Stimulated activated CD8-positive, alpha-beta memory T cell treated with anti-CD3 and anti-CD28 coated beads, Interleukin-15, amount 100 ng/mL, for 1 hour (primary cell): ENCODE measurements around the gene GNB1.
A peak's percentile ranks its signal among the peaks of the same experiment; 100 is the strongest.
"Not testable (repeated sequence)": the region's sequence is repeated elsewhere in the genome, so short reads cannot be mapped to it uniquely, and the experiment has no call there.

Source experiments
- DNase-seq: peaks from one replicate; pipeline ENCODE4 v3.0.0-alpha.2; 2020; ENCODE audit warnings: low read depth

Gene GNB1

GRCh38 chr1:1890506-1891348 lies at the start of gene GNB1:
GNB1 (minus strand) TSS chr1:1891087; CDS start chr1:1825453, 65,634 bp downstream.
- peak; percentile 66 for DNase-seq

- no peak for DNase-seq
Measured at GRCh38 chr1:1940123-1940425, 49.2 kb upstream of the GNB1 start.

- no peak for DNase-seq
Measured at GRCh38 chr1:1939296-1940122, 48.6 kb upstream of the GNB1 start.

- no peak for DNase-seq
Measured at GRCh38 chr1:1938613-1939295, 47.9 kb upstream of the GNB1 start.

- DNase-seq: no peak
Measured at GRCh38 chr1:1938276-1938573, 47.3 kb upstream of the GNB1 start.

GRCh38 chr1:1937549-1938275 lies 46.8 kb upstream of the GNB1 start:
- DNase-seq: no peak

GRCh38 chr1:1937061-1937460 lies 46.2 kb upstream of the GNB1 start:
- no peak for DNase-seq

GRCh38 chr1:1934848-1935247 lies 44.0 kb upstream of the GNB1 start:
- DNase-seq: not testable (repeated sequence)

- no peak for DNase-seq
Measured at GRCh38 chr1:1929639-1930545, 39.0 kb upstream of the GNB1 start.

- no peak for DNase-seq
Measured at GRCh38 chr1:1929102-1929638, 38.3 kb upstream of the GNB1 start.

GRCh38 chr1:1928231-1929101 lies 37.6 kb upstream of the GNB1 start:
- no peak for DNase-seq

- no peak for DNase-seq
Measured at GRCh38 chr1:1927751-1928150, 36.9 kb upstream of the GNB1 start.

- no peak for DNase-seq
Measured at GRCh38 chr1:1926886-1927660, 36.2 kb upstream of the GNB1 start.

GRCh38 chr1:1926346-1926811 lies 35.5 kb upstream of the GNB1 start:
- no peak for DNase-seq

GRCh38 chr1:1925437-1926345 lies 34.8 kb upstream of the GNB1 start:
- DNase-seq: no peak

GRCh38 chr1:1924849-1925248 lies 34.0 kb upstream of the GNB1 start:
- DNase-seq: no peak

GRCh38 chr1:1924386-1924785 lies 33.5 kb upstream of the GNB1 start:
- no peak for DNase-seq
